Endometrium (tissue), 2 donors: ENCODE results near the gene RGL4.

Experiments
- FAIRE-seq: peaks from 2 replicates; lab custom pipeline; 2012; peaks lifted over from hg19 to GRCh38; lab: Jason Lieb, UNC
- donor health status: control.
- donor health status: control.

Gene RGL4

DNA sequence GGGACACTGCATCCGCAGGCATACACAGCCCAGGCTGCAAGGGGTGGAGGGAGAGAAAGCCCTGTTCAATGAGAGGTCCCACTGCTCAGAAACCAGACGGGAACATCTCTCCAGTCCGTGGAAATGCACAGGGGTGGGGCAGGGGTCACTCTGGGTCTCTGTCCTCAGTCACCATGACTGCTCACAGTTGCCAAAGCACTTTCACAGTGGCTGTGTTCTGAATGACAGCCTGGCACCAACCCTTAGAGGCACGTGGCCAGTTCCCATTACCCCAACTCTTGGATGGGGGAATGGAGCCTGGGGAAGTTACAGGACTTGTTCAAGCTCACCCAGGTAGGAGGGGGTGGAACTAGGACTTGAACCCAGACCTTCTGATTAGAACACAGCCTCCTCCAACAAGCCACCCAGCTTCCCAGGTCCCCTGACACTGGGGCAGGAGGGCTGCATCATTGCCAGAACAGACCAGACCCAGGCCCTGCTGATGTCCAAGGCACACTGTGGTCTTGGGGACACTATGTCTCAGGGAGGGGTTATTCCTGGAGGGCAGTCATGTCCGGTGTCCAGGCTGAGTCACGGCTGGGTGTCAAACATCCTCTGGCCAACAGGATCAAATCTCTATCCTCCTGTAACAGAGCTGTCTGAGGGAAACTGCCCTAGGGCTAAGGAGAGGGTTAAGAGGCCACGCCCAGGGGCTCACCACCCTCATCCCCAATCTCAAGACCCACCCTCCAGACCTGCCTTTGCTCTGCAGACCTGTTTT is 51.9 kb downstream of the RGL4 start:
- no peak for FAIRE-seq

DNA sequence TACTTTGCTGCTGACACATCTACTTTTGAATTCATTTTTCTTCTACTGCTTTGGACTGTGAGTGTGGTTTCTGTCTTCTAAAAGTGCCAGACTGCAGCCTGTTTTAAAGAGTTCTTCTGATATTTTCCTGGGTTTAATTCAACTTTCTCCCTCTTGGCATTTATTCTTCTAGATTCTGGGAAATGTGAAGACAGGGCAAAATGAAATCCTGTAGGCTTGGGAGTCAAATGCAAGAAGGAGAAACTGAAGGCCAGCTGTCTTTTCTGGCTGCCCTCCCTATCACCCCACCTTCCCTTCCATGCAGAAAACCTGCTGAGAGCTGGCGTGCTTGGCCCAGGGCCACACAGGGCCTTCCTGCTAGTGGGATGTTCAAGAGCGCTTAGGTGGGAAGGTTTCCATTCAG is 52.5 kb downstream of the RGL4 start:
- no peak for FAIRE-seq

DNA sequence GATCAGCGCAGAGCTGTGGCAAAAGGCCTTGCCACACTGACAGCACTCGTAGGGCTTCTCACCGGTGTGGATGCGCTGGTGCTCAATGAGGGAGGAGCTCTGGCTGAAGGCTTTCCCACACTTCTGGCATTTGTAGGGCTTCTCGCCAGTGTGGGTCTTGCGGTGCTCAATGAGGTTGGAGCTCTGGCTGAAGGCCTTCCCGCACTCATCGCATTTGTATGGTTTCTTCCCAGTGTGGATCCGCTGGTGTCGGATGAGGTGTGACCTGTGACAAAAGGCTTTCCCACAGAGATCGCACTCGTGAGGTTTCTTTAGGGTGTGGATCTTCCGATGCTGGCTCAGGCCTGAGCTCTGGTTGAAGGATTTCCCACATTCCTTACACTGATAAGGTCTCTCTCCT is 53.2 kb downstream of the RGL4 start:
- no peak for FAIRE-seq

DNA sequence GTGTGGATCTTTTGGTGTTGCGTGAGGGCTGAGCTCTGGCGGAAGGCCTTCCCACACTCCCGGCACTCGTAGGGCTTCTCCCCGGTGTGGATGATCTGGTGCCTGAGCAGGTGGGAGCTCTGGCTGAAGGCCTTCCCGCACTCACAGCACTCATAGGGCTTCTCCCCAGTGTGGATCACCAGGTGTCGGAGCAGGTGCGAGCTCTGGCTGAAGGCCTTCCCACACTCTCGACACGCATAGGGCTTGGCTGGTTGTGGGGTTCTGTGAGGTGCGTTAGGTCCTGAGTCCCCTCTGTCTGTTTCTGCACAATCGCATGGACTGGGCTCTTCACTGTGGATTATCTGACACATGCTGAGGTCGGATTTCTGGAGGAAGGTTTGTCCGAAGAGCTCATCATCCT is 53.7 kb downstream of the RGL4 start:
- FAIRE-seq: no peak

DNA sequence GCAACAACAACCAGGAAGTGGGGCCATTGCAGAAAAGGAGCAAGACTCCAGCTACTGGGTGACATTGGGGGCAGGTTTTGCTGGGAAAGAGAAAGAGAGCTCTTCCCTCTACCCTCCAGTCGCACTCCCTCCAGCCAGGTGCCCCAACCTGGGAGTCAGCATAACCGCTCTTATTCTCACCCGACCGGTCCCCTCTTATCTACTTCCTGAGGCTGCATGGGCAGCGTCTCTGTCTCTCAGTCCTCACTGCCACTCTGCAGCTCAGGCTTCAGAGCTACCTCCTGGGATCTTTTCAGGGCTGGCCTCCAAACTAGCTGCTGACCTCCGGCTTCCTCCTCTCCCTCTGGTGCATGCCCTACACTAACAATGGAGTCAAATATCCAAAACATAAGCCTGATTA is 55.0 kb downstream of the RGL4 start:
- no peak for FAIRE-seq
